HepG2 (cell line): ENCODE results near the gene RHOBTB1.

ENCODE experiments used
- FOXP1 ChIP-seq, 2 experiments: fragments of 450-650 bp in 1 of 2; IDR thresholded peaks; 2 replicates each; pipeline ENCODE4 v1.6.1; 2017 to 2018; ENCODE audit warnings: antibody characterized with exemption in 1 of 2
- HNF4A ChIP-seq: sonication (generic); formaldehyde crosslinking; IDR thresholded peaks from 2 replicates; pipeline ENCODE4 v1.4.0; 2020; ENCODE audit warnings: missing genetic modification reagents
- MAZ ChIP-seq, 2 experiments: sonication (generic) in 1 of 2; formaldehyde crosslinking in 1 of 2; IDR thresholded peaks; 2 replicates each; pipeline versions ENCODE4 v1.5.0 to v1.6.1; 2012 to 2020; ENCODE audit warnings: low read depth in 2 of 2, mild to moderate bottlenecking in 2 of 2, borderline replicate concordance in 1 of 2, improper control_type of control experiment in 1 of 2, low read length in 1 of 2, missing genetic modification reagents in 1 of 2, moderate library complexity in 1 of 2
- PHF8 ChIP-seq: sonication (generic); formaldehyde crosslinking; IDR thresholded peaks from 2 replicates; pipeline ENCODE4 v1.5.0; 2020; ENCODE audit warnings: missing genetic modification reagents
- POLR2A ChIP-seq, 2 experiments: IDR thresholded peaks; 2 replicates each; pipeline ENCODE4 v1.6.1; 2011; ENCODE audit warnings: low read depth in 2 of 2, low read length in 2 of 2, mild to moderate bottlenecking in 1 of 2, moderate library complexity in 1 of 2; ENCODE audit not compliant: insufficient read depth in 1 of 2
- RXRA ChIP-seq: sonication (generic); formaldehyde crosslinking; IDR thresholded peaks from 2 replicates; pipeline ENCODE4 v1.5.1; 2020; ENCODE audit warnings: missing genetic modification reagents
- TAF1 ChIP-seq: sonication (generic); formaldehyde crosslinking; IDR thresholded peaks from 2 replicates; pipeline ENCODE4 v1.4.0; 2020; ENCODE audit warnings: missing genetic modification reagents
- TP53 ChIP-seq: sonication (generic); formaldehyde crosslinking; conservative IDR thresholded peaks from 2 replicates; pipeline ENCODE4 v1.4.0; 2020; ENCODE audit warnings: missing genetic modification reagents
- ZNF616 ChIP-seq: sonication (generic); formaldehyde crosslinking; IDR thresholded peaks from 2 replicates; pipeline ENCODE4 v1.5.0; 2020; ENCODE audit warnings: low read depth, mild to moderate bottlenecking, missing genetic modification reagents
- TF ChIP-seq, protein P1 (sequence below): sonication (generic); formaldehyde crosslinking; IDR thresholded peaks from 2 replicates; pipeline ENCODE4 v1.5.0; 2020; ENCODE audit warnings: missing genetic modification reagents, mild to moderate bottlenecking, borderline replicate concordance
- TF ChIP-seq, protein P2 (sequence below): sonication (generic); formaldehyde crosslinking; IDR thresholded peaks from 2 replicates; pipeline ENCODE4 v1.5.0; 2020; ENCODE audit warnings: mild to moderate bottlenecking, missing genetic modification reagents, moderate library complexity
- TF ChIP-seq, protein P3 (sequence below): IDR thresholded peaks from 2 replicates; pipeline ENCODE4 v1.6.1; 2016; ENCODE audit warnings: missing compliant biosample characterization, missing genetic modification reagents, borderline replicate concordance

DNA sequence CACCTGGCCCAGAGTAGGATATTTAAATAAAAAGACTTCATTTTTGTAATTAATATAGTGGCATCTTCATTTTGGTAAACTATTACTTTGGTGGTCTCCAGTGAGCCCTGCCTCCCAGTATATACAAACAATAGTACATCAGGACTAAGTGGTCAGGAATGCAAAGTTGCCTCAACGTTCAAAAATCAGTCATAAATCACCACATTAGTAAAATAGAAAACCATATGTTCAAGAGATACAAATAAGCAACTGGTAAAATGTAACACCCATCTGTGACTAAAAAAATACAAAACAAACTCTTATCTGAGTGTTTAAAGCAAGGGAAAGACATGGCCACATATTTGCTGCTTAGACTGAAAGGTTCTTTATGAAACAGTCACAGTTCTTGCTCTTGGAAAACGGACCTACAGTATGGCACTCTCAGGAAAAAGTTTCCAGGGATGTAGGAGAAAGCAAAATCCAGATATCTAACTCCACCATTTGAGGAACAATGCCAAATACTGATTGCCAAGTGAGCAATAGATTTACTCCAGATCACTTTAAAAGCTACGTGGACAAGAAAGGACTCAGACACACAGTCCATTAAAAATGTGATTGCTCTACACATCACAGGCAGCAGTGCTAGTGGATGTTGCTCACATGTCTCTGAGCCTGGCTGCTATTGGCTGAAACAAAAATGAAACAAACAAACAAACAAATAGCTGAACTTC lies 15.1 kb upstream of the RHOBTB1 start:
- TF ChIP-seq TP53 (CRISPR knock-in tag) (no peak), RXRA (CRISPR knock-in tag) (no peak), HNF4A (CRISPR knock-in tag) (no peak), FOXP1 (IDR thresholded peaks at IDR 0.05) (no peak), FOXP1 (CRISPR knock-in tag; IDR thresholded peaks at IDR 0.05) (no peak), PHF8 (CRISPR knock-in tag) (no peak), ZNF616 (no peak), TAF1 (no peak), MAZ (IDR thresholded peaks at IDR 0.05; ENCODE audit: borderline replicate concordance, low read depth, low read length) (no peak), MAZ (CRISPR knock-in tag; IDR thresholded peaks at IDR 0.05; ENCODE audit: low read depth) (no peak), POLR2A (IDR thresholded peaks at IDR 0.05; ENCODE audit: insufficient read depth in 1 of 2, low read depth in 2 of 2, low read length in 2 of 2) (no peak)
- TF ChIP-seq, protein P1, sequence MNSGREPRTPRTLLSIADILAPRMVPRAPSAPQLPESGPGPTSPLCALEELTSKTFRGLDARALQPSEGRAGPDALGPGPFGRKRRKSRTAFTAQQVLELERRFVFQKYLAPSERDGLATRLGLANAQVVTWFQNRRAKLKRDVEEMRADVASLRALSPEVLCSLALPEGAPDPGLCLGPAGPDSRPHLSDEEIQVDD = no peak
- TF ChIP-seq, protein P2, sequence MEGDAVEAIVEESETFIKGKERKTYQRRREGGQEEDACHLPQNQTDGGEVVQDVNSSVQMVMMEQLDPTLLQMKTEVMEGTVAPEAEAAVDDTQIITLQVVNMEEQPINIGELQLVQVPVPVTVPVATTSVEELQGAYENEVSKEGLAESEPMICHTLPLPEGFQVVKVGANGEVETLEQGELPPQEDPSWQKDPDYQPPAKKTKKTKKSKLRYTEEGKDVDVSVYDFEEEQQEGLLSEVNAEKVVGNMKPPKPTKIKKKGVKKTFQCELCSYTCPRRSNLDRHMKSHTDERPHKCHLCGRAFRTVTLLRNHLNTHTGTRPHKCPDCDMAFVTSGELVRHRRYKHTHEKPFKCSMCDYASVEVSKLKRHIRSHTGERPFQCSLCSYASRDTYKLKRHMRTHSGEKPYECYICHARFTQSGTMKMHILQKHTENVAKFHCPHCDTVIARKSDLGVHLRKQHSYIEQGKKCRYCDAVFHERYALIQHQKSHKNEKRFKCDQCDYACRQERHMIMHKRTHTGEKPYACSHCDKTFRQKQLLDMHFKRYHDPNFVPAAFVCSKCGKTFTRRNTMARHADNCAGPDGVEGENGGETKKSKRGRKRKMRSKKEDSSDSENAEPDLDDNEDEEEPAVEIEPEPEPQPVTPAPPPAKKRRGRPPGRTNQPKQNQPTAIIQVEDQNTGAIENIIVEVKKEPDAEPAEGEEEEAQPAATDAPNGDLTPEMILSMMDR (CRISPR knock-in tag) = no peak
- TF ChIP-seq, protein P3, sequence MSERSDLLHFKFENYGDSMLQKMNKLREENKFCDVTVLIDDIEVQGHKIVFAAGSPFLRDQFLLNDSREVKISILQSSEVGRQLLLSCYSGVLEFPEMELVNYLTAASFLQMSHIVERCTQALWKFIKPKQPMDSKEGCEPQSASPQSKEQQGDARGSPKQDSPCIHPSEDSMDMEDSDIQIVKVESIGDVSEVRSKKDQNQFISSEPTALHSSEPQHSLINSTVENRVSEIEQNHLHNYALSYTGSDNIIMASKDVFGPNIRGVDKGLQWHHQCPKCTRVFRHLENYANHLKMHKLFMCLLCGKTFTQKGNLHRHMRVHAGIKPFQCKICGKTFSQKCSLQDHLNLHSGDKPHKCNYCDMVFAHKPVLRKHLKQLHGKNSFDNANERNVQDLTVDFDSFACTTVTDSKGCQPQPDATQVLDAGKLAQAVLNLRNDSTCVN (CRISPR knock-in tag) = no peak
